ENCODE measurements around the gene LNX1. TPM values are rescaled to one million over a fixed set of nuclear protein-coding genes. Genes with fewer than 3 reads are reported as not detected.
A peak's percentile ranks its signal among the peaks of the same experiment; 100 is the strongest.

Gene LNX1
- total RNA-seq, 1 donor from 2014 or later: 1.6 TPM

- FAIRE-seq: no peak
- Histone ChIP-seq H3K27me3 (ENCODE audit: control insufficient read depth, insufficient read depth, low read length) (no peaks in the 10 kb centered on the region), H3K36me3 (ENCODE audit: control insufficient read depth, insufficient read depth, low read length) (no peaks in the 10 kb centered on the region), H3K4me3 (ENCODE audit: low read depth, low read length) (no peak overlapping the region)
- DNase-seq (ENCODE audit: low read depth): no peak
- TF ChIP-seq CTCF (IDR thresholded peaks at IDR 0.05; ENCODE audit: insufficient read depth, low read length, severe bottlenecking): no peak
Measured at GRCh38 chr4:53571936-53572599, 19.2 kb downstream of the LNX1 start.

- DNase-seq (ENCODE audit: low read depth) (peak; percentile 74), FAIRE-seq (no peak)
- no peak overlapping the region for H3K4me3 ChIP-seq (ENCODE audit: low read depth, low read length)
- H3K36me3 ChIP-seq (ENCODE audit: control insufficient read depth, insufficient read depth, low read length): no peaks in the 10 kb centered on the region
- no peak for TF ChIP-seq CTCF (IDR thresholded peaks at IDR 0.05; ENCODE audit: insufficient read depth, low read length, severe bottlenecking)
- H3K27me3 ChIP-seq (ENCODE audit: control insufficient read depth, insufficient read depth, low read length): no peaks in the 10 kb centered on the region
Measured at GRCh38 chr4:53563824-53564223, 27.5 kb downstream of the LNX1 start.

GRCh38 chr4:53562409-53562808 lies 28.9 kb downstream of the LNX1 start:
- no peaks in the 10 kb centered on the region for H3K36me3 ChIP-seq (ENCODE audit: control insufficient read depth, insufficient read depth, low read length)
- DNase-seq (ENCODE audit: low read depth) (no peak), FAIRE-seq (no peak)
- no peak for TF ChIP-seq CTCF (IDR thresholded peaks at IDR 0.05; ENCODE audit: insufficient read depth, low read length, severe bottlenecking)
- no peaks in the 10 kb centered on the region for H3K27me3 ChIP-seq (ENCODE audit: control insufficient read depth, insufficient read depth, low read length)
- H3K4me3 ChIP-seq (ENCODE audit: low read depth, low read length): no peak overlapping the region

- DNase-seq (ENCODE audit: low read depth) (peak; percentile 65), FAIRE-seq (no peak)
- TF ChIP-seq CTCF (IDR thresholded peaks at IDR 0.05; ENCODE audit: insufficient read depth, low read length, severe bottlenecking): no peak
- Histone ChIP-seq H3K4me3 (ENCODE audit: low read depth, low read length) (no peak overlapping the region), H3K27me3 (ENCODE audit: control insufficient read depth, insufficient read depth, low read length) (no peaks in the 10 kb centered on the region), H3K36me3 (ENCODE audit: control insufficient read depth, insufficient read depth, low read length) (no peaks in the 10 kb centered on the region)
Measured at GRCh38 chr4:53559021-53559620, 32.2 kb downstream of the LNX1 start.

- FAIRE-seq (peak; percentile 90), DNase-seq (ENCODE audit: low read depth) (peak; percentile 90)
- TF ChIP-seq CTCF (IDR thresholded peaks at IDR 0.05; ENCODE audit: insufficient read depth, low read length, severe bottlenecking): no peak
- no peaks in the 10 kb centered on the region for H3K27me3 ChIP-seq (ENCODE audit: control insufficient read depth, insufficient read depth, low read length)
- no peak overlapping the region for H3K4me3 ChIP-seq (ENCODE audit: low read depth, low read length)
- no peaks in the 10 kb centered on the region for H3K36me3 ChIP-seq (ENCODE audit: control insufficient read depth, insufficient read depth, low read length)
Measured at GRCh38 chr4:53558065-53558801, 33.1 kb downstream of the LNX1 start.
